Vagina (tissue), 2 donors: ENCODE measurements around the gene YOD1.

Source experiments
- CTCF ChIP-seq, 3 experiments: fragments of 450-650 bp in 2 of 3; fragments of 200-600 bp in 1 of 3; sonication (generic) in 1 of 3; IDR thresholded peaks; one replicate each; pipeline ENCODE4 v1.5.1; 2017 to 2019; ENCODE audit warnings: antibody characterized with exemption in 3 of 3, mild to moderate bottlenecking in 2 of 3, moderate library complexity in 2 of 3
- POLR2A ChIP-seq, 2 donors: fragments of 450-650 bp; IDR thresholded peaks; one replicate each; pipeline ENCODE4 v1.6.1; 2017; ENCODE audit warnings: antibody characterized with exemption in 2 of 2, mild to moderate bottlenecking in 2 of 2, moderate library complexity in 2 of 2
- POLR2AphosphoS5 ChIP-seq, 2 donors: sonication (generic); formaldehyde crosslinking; IDR thresholded peaks; one replicate each; pipeline ENCODE4 v1.9.0; 2017; ENCODE audit warnings: antibody characterized with exemption in 2 of 2, mild to moderate bottlenecking in 2 of 2, low read depth in 1 of 2; ENCODE audit not compliant: insufficient read depth in 1 of 2

DNA sequence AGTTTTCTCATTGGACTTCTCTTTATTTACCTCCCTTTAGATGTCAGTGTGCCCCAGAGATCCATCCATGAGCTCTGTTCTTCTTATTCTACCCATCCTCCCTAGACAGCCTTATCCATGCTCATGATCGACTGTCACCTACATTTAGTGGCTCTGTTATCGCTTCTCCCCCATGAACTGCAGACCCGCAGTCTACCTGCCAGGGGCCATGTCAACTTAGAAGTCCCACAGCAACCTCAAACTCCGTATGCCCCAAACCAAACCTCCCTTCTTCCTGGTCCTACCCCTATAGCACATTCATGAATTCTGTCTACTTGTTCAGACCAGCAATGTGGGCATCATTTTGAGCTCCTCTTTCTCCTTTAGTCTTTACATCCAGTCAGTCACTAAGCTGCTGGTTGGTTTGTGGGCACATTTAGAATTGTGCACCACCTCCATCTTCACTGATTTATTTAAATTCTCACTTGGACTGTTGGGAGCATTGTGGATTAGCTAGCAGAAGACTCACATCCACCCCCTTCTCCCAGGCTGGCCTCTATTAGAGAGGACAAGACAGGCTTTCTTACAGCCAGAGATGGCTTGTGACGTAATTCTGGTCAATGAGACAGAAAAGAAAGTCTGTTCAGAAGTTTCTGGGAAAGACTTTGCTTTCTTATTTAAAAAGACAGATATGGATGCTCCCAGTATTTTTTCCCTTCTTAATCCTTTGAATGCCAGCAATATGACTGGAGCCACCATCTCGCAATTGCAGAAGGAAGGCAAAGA lies 37.5 kb downstream of the YOD1 start:
- TF ChIP-seq POLR2AphosphoS5 (IDR thresholded peaks at IDR 0.05; ENCODE audit: insufficient read depth in 1 of 2, low read depth in 1 of 2) (no peak), CTCF (IDR thresholded peaks at IDR 0.05) (no peak), POLR2A (IDR thresholded peaks at IDR 0.05) (no peak)
